ENCODE results near the gene ATG16L2.
"Not testable (repeated sequence)": the region's sequence is repeated elsewhere in the genome, so short reads cannot be mapped to it uniquely, and the experiment has no call there.

Gene ATG16L2

DNA sequence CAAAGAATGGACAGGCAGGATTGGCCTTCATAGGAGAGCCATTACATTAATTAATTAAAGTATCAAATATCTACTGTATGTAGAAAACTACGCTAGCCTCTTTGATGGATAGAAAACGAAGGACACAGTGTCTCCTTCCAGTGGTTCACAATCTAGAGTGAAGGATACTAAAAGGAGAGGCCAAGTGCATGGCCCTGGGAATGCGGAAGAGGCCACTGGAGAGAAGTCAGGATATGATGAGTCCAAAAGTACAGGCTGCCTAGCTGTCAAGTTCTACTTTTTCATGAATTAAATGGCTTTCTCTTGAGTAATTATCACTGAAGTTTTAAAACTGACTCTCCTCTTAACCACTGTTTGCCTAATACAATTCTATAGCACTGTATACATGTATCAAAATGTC is 41.9 kb downstream of the ATG16L2 start:
- no peak for DNase-seq

DNA sequence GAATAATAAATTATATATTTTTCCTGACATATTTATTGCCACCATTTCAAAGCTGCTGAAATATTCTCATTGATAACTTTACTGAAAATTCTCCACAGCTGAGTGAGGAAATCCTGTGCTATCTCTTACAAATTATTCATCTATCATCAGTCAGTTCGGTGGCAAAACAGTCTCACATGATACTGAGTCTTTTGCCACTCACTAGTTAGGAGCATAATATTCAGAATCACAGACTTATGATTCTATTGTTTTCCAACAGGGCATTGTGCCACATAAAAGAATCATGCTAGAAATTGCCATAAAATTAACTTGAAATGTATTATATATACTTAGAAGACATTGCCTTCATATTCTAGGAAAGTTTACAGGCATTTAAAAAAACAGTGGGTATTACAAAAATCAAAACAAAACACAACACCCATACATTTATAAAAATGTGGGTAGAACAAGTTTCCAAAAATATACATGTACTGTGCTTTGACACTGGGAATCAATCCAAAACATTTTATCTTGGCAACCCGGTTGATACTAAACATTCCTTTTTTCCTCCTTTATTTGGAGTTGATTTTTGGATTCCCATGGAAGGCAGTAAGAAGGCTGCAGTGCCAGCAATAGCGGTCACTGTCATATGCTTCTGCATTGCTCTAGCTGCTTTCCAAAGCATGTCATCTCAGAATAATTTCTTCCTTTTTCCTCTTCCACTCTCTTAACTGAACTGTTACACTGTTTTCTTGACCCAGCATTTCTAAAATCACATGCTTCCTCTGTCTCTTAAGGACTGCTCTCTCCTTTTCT is 42.5 kb downstream of the ATG16L2 start:
- no peak for DNase-seq

DNA sequence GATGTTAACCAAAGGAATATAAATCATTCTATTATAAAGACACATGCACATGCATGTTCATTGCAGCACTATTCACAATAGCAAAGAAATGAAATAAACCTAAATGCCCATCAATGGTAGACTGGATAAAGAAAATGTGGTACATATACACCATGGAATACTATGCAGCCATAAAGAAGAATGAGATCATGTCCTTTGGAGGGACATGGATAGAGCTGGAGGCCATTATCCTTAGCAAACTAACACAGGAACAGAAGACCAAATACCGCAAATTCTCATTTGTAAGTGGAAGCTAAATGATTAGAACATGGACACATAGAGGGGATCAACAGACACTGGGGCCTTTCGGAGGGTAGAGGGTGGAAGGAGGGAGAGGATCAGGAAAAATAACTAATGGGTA is 44.1 kb downstream of the ATG16L2 start:
- not testable (repeated sequence) for DNase-seq

DNA sequence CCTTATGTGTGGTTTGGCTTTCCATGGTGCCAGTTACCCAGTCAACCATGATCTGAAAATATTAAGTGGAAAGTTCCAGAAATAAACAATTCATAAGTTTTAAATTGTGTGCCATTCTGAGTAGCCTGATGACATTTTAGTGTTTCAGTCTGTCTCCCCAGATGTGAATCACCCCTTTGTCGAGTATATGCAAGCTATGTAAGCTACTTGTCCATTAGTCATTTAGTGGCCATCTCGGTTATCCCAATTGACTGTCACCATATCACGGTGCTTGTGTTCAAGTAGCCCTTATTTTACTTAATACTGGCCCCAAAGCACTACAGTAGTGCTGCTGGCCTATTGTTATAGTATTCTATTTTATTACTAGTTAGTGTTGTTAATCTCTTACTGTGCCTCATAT is 44.9 kb downstream of the ATG16L2 start:
- no peak for DNase-seq

DNA sequence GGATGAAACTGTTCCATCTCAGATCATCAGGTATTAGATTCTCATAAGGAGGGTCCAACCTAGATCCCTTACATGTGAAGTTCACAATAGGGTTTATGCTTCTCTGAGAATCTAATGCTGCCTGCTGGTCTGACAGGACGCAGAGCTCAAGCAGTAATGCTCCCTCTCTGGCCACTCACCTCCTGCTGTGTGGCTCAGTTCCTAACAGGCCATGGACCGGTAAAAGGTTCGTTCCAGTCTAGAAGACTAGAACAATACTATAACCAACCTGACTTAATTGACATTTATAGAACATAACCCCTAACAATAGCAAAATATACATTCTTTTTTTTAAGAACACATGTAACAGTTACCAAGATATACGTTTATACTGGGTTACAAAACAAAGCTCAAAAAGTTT is 45.8 kb downstream of the ATG16L2 start:
- DNase-seq: no peak

DNA sequence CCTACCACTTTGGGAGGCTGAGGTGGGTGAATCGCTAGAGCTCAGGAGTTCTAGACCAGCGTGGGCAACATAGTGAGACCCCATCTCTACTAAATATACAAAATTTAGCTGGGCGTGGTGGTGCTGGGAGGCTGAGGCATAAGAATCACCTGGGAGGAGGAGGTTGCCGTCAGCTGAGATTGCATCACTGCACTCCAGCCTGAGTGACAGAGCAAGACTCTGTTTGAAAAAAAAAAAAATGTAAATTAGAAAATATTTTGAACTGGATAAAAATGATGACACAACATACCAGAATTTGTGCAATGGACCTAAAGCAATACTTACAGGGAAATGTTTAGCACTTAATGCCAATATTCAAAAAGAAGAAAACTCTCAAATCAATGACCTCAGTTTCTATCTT is 46.4 kb downstream of the ATG16L2 start:
- no peak for DNase-seq

DNA sequence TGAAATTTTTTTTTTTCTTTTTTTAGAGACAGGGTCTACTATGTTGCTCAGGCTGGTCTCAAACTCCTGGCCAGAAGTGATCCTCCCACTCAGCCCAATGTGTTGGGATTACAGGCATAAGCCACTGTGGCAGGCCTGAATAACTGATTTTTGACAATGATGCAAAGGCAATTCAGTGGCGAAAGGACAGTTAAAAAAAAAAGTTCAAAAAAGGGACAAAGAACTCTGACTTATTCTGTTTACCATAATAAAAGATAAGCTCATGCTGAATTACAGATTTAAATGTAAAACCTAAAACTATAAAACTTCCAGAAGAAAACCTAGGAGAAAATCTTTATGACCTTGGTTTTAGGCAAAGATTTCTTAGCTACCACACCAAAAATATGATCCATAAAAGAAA is 48.9 kb downstream of the ATG16L2 start:
- no peak for DNase-seq

DNA sequence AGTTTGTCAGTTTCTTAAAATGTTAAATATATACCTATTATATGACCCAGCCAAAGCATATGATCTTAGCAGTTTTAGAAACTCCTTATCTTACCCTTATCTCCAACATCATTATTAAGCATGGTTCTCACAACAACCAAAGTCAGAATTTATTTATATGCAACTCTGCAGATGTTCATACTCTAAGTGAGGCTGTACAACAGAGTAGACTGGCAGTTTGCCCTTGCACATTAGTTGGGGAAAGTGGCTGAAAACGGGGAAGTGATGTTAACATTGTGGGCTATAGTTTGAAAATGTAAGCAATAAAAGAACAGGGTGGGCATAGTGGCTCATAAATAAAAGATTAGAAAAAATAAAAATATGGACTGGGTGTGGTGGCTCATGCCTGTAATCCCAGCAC is 49.7 kb downstream of the ATG16L2 start:
- DNase-seq: no peak

DNA sequence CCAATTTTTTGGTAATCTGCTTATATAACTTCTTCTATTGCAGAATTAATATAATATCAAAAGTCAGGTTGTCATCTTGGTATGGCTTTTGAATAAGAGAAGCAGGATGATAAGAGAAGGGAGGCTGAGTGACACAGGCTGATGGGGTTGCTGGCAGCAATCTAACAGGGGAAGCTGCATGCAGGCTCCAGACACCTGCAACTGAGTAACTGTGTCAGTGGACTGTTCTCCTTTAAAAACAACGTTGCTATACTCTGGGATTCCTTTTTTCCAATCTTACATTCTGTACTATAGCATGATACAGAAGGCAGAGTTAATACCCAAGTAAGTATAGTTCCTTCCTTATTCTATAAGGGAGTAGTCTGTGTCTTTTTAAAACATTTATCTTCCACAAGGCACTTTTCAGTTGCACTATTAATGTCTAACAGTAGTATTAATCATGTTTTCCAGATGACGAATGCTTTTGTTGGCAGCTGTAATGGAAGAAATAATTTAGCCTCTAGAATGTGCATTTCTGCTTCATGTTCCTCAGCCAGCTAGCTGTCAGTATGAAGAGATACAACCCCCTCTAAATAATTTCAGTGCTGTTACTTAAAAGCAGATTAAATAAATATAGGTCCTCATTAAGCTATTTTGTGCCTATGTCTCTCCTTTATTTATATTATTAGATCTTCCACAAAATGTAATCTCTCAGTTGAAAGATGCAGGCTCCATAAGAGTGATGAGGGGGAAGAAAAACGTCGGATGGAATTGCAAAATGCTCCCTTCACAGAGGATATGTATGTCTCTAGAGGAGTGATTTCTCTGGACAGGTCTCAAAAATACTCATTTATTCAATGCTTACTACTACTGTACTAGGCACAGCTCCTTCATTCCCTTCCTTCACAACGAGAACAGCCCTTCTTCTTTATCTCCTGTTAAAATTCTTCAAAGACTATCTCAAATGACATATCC is 50.8 kb downstream of the ATG16L2 start:
- no peak for DNase-seq

DNA sequence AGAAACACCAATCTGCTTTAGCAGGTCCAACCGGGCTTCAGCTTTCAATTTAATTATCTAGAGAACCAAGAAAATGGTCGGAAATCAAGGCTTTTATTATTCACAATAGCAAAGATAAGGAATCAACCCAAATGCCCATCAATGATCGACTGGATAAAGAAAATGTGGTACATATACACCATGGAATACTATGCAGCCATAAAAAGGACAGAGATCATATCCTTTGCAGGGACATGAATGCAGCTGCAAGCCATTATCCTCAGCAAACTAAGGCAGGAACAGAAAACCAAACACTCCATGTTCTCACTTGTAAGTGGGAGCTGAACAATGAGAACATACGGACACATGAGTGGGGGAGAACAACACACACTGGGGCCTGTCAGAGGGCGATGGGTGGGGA is 53.8 kb downstream of the ATG16L2 start:
- no peak for DNase-seq

DNA sequence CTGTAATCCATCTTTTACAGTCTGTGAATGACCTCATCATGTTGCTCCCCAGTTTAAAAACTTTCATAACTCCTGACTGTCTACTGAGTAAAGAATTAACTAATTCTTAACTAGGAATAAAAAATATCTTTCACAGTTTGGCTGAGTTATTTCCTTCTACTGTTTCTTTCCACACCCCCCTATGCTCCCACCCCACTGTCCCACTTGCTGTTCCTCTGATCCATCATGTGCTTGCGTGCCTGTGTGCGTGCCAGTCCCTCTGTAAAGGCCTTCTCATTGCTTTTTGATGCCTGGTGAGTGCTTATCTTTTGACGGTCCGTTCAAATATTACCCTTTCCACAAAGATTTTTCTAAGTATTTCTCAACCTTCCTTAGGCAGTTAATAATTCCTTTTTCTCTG is 55.6 kb downstream of the ATG16L2 start:
- DNase-seq: no peak

DNA sequence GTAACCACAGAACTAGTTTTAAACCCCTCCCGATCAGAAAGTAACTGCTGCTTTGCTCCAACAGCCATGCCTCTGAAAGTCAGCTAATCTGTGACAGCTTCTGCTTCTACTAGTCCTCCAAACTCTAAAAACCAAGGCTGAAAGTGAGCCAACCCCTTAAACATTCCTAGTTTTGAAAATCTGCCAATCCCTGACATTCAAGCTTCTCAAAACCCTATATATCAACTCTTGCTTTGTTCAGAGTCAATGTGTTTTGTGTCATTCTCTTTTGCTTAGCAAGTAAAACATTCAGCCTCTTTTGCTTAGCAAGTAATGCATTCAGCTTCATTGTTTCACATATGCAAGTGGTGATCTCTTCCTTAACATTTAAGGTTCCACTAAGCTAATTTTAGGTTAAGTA is 56.9 kb downstream of the ATG16L2 start:
- DNase-seq: no peak

DNA sequence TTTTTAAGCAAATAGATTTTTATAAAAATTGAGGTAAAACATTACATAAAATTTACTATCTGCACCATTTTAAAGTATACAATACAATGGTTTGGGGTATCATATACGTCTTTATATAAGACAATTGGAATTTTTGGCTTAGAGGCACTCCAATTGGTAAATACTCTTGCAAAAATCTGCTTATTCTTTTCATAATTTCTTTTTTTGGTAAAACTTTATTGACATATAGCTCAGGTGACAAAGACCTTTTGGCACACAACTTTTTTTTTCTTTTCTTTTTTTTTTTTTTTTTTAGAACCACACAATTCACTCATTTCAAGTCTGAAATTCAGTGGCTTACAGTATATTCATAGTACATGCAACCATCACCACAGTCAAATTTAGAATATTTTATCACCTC is 57.8 kb downstream of the ATG16L2 start:
- DNase-seq: no peak

DNA sequence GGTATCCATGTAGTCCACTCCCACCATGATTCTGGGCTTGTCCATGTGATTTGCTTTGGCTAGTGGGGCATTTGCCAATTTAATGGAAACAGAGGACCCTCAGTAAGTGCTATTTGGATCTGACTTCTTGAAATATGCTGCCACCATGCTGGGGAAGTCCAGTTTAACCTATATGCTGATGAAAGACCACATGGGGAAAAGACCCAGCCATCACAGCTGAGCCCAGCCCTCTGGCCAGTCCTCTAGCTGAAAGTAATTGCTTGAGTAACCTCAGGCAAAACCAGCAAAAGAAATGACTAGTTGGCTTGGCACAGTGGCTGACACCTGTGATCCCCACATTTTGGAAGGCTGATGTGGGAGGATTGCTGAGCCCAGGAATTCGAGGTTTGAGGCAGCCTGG is 61.5 kb downstream of the ATG16L2 start:
- no peak for DNase-seq

DNA sequence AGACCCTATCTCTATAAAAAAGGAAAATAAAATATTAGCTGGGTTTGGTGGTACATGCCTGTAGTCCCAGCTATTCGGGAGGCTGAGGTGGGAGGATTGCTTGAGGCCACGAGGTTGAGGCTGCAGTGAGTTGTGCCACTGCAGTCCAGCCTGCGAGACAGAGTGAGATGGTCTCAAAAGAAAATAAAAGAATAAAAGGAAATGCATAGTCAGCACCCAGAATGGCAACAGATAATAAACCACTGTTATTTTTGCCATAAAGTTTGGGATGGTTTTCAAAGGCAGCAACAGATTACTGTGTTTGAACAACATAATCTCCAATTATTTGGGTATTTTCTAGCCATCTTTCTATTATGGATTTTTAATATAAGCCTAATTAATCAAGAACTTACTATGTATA is 61.9 kb downstream of the ATG16L2 start:
- no peak for DNase-seq
